Nephron (organoid): Measurements from ENCODE around the gene UROC1.

Experiments
- H3K27ac Mint-ChIP-seq, 3 experiments: 2 replicates each; pipeline ENCODE4 v1.8.0; 2020; ENCODE audit warnings: mixed read lengths in 3 of 3, mild to moderate bottlenecking in 2 of 3, moderate library complexity in 1 of 3
- H3K27me3 Mint-ChIP-seq: 2 replicates; pipeline ENCODE4 v1.8.0; 2021; ENCODE audit warnings: low read depth, mild to moderate bottlenecking, moderate library complexity, mixed read lengths
- H3K36me3 Mint-ChIP-seq: 2 replicates; pipeline ENCODE4 v1.8.0; 2020; ENCODE audit warnings: low read depth, mixed read lengths
- H3K4me1 Mint-ChIP-seq: 2 replicates; pipeline ENCODE4 v1.8.0; 2020; ENCODE audit warnings: mixed read lengths
- H3K4me3 Mint-ChIP-seq, 3 experiments: 2 replicates each; pipeline ENCODE4 v1.8.0; 2020; ENCODE audit warnings: mild to moderate bottlenecking in 3 of 3, mixed read lengths in 3 of 3, moderate library complexity in 2 of 3
- H3K9me3 Mint-ChIP-seq: 2 replicates; pipeline ENCODE4 v1.8.0; 2020; ENCODE audit warnings: mixed read lengths
- TF ChIP-seq, protein P1 (sequence below), 3 experiments: fragments of 200-600 bp; sonication (generic); IDR thresholded peaks; one replicate each; pipeline ENCODE4 v1.5.0; 2021; ENCODE audit warnings: antibody characterized with exemption in 3 of 3; ENCODE audit not compliant: unreplicated experiment in 3 of 3

UROC1 gene

DNA sequence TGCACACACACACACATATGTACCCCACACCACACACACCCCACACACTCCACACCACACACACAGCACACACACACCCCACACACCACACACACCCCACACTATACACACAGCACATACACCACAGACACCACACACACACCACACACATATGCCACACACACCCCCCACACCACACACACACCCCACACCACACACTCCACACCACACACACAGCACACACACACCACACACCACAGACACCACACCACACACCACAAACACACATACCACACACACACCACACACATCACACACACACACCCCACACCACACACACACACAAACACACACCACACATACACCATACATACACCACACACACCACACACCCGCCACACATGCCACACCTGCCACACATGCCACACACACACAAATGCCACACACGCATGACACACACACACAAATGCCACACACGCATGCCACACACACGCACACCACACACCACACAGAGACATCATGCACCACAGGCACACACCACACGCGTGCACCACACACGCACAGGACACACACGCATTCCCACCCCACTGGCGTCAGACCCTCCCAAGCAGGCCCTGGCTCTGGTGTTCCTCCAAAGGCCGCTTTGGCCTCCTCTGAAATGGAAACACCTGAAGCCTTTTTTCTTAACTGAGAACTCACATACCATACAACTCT is 22.1 kb upstream of the UROC1 start:
- Mint-ChIP-seq H3K27me3 (peaks cover 44% of the 10 kb centered on the region), H3K27ac (no peak overlapping the region), H3K4me1 (peaks cover 18% of the 10 kb centered on the region), H3K9me3 (no peaks in the 10 kb centered on the region), H3K4me3 (no peak overlapping the region), H3K36me3 (no peaks in the 10 kb centered on the region)
- TF ChIP-seq, protein P1, sequence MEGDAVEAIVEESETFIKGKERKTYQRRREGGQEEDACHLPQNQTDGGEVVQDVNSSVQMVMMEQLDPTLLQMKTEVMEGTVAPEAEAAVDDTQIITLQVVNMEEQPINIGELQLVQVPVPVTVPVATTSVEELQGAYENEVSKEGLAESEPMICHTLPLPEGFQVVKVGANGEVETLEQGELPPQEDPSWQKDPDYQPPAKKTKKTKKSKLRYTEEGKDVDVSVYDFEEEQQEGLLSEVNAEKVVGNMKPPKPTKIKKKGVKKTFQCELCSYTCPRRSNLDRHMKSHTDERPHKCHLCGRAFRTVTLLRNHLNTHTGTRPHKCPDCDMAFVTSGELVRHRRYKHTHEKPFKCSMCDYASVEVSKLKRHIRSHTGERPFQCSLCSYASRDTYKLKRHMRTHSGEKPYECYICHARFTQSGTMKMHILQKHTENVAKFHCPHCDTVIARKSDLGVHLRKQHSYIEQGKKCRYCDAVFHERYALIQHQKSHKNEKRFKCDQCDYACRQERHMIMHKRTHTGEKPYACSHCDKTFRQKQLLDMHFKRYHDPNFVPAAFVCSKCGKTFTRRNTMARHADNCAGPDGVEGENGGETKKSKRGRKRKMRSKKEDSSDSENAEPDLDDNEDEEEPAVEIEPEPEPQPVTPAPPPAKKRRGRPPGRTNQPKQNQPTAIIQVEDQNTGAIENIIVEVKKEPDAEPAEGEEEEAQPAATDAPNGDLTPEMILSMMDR (IDR thresholded peaks at IDR 0.05; ENCODE audit: unreplicated experiment in 3 of 3) = no peak

DNA sequence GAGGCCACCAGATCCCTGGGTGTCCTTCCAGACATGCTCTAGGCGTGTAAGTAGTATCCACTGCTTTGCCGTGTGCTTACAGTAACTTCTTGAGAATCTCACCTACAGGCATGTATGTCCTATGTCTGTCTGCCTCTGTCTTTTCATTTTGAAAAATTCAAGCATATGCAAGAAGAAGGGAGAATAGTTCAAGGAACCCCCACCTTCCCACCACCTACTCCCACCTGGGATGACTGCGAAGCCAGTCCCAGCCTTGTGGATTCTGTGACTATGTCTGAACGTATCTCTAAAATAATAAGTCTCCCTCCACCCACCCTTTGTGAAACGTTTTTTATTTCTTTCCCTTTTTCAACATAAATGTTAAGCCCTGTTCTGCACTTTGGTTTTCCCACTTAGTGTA is 21.4 kb upstream of the UROC1 start:
- H3K36me3 Mint-ChIP-seq = no peaks in the 10 kb centered on the region
- no peak overlapping the region for H3K4me3 Mint-ChIP-seq
- no peaks in the 10 kb centered on the region for H3K9me3 Mint-ChIP-seq
- peaks cover 18% of the 10 kb centered on the region for H3K4me1 Mint-ChIP-seq
- no peak overlapping the region for H3K27ac Mint-ChIP-seq
- TF ChIP-seq, protein P1 (IDR thresholded peaks at IDR 0.05; ENCODE audit: unreplicated experiment in 3 of 3) = no peak
- H3K27me3 Mint-ChIP-seq = peaks cover 51% of the 10 kb centered on the region

DNA sequence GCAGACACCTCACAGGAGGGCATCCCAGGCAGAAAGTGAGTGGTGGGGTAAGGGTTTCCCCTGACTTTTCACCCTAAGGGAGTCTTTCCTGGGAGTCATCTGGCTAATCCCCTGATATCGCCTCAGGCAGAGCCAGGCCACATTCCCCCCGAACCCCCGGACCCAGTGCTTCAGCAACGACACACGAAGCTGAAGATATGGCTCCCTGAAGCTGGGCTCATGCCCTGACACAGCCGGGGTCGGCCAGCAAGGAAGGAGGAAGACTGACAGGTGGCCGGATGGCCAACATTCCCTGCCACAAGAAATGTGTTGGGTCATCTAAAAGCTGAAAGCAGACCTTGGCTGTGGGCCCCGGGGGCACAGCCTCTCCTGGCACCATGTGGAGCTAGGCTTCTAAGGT is 20.7 kb upstream of the UROC1 start:
- Mint-ChIP-seq H3K36me3 (no peaks in the 10 kb centered on the region), H3K27me3 (peaks cover 58% of the 10 kb centered on the region), H3K4me3 (no peak overlapping the region), H3K9me3 (no peaks in the 10 kb centered on the region), H3K4me1 (peaks cover 15% of the 10 kb centered on the region), H3K27ac (no peak overlapping the region)
- TF ChIP-seq, protein P1 (IDR thresholded peaks at IDR 0.05; ENCODE audit: unreplicated experiment in 3 of 3) = no peak

DNA sequence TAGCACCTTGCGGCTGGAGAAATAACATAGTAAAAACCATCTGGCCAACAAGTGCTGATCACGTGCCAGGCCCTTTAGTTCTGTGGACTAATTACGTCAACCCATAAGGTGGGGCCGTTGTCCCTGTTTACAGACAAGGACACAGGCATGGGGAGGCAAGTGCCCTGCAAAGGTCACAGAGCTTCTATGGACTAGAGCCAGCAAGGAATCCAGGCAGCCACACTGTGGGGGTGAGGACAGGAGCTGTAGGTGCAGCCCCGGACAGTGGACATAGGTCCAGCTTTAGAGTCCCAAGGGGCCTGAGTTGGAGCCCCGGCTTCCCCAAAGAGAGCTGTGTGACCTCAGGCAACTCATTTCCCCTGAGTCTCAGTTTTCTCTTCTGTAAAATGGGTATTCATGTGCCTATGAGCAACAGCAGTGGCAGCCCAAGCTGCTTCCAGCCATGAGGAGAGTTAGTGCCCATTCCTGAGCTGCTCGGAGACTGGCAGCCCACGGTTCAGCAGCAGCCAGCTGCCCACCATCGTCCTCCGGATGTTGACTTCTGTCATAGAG is 20.2 kb upstream of the UROC1 start:
- peaks cover 62% of the 10 kb centered on the region for H3K27me3 Mint-ChIP-seq
- H3K27ac Mint-ChIP-seq = no peak overlapping the region
- H3K9me3 Mint-ChIP-seq = no peaks in the 10 kb centered on the region
- TF ChIP-seq, protein P1 (IDR thresholded peaks at IDR 0.05; ENCODE audit: unreplicated experiment in 3 of 3) = no peak
- H3K36me3 Mint-ChIP-seq = no peaks in the 10 kb centered on the region
- no peak overlapping the region for H3K4me3 Mint-ChIP-seq
- peaks cover 11% of the 10 kb centered on the region for H3K4me1 Mint-ChIP-seq

DNA sequence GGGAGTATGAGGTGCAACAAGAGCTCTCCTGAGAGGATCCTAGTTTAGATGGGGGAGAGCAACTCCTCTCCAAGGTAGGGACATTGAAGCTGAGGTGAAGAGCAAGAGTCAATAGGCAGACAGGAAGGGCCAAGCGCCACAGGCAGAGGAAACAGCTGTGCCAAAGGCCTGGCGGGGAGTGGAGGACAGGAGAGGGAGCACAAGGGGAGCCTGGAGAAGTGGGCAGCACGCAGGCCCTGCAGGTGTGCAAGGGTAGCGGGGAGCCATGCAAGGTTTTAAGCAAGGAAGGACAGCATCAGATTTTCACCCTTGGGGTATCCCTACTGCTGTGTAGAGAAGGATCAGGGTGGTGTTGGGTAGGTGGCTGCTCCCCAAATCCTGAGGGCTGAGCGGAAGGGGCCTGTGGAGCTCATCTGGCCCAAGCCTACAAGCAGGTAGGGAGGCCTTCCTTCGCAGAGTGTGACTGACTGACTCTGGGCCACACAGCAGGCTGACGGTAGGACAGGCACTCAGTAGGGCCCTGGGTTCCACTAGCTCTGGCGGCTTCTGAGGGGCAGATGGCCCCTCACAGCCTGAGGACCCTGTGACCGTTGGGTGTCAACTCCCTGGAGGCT is 19.6 kb upstream of the UROC1 start:
- Mint-ChIP-seq H3K36me3 (no peaks in the 10 kb centered on the region), H3K27ac (no peak overlapping the region), H3K4me1 (peaks cover 11% of the 10 kb centered on the region), H3K27me3 (peaks cover 66% of the 10 kb centered on the region), H3K4me3 (no peak overlapping the region), H3K9me3 (no peaks in the 10 kb centered on the region)
- TF ChIP-seq, protein P1 (IDR thresholded peaks at IDR 0.05; ENCODE audit: unreplicated experiment in 3 of 3) = no peak
